ENCODE measurements around the gene MTNR1A.

GRCh38 chr4:186593587-186593973 is 38.2 kb upstream of the MTNR1A start:
- no peak for TF ChIP-seq POLR2A (IDR thresholded peaks at IDR 0.05; ENCODE audit: low read depth, low read length)
- TF ChIP-seq CTCF (IDR thresholded peaks at IDR 0.05; ENCODE audit: extremely low read depth in 1 of 2, insufficient read depth in 1 of 2, low read depth in 1 of 2, low read length in 2 of 2): no peak
- no peak for TF ChIP-seq EZH2 (IDR thresholded peaks at IDR 0.05; ENCODE audit: borderline replicate concordance, low read depth, low read length, severe bottlenecking)

All from endothelial cell of umbilical vein (primary cell).